ENCODE results near the gene AVP.

GRCh38 chr20:3094848-3095629 is 10.5 kb upstream of the AVP start:
- TF ChIP-seq, protein P1, sequence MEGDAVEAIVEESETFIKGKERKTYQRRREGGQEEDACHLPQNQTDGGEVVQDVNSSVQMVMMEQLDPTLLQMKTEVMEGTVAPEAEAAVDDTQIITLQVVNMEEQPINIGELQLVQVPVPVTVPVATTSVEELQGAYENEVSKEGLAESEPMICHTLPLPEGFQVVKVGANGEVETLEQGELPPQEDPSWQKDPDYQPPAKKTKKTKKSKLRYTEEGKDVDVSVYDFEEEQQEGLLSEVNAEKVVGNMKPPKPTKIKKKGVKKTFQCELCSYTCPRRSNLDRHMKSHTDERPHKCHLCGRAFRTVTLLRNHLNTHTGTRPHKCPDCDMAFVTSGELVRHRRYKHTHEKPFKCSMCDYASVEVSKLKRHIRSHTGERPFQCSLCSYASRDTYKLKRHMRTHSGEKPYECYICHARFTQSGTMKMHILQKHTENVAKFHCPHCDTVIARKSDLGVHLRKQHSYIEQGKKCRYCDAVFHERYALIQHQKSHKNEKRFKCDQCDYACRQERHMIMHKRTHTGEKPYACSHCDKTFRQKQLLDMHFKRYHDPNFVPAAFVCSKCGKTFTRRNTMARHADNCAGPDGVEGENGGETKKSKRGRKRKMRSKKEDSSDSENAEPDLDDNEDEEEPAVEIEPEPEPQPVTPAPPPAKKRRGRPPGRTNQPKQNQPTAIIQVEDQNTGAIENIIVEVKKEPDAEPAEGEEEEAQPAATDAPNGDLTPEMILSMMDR (IDR thresholded peaks at IDR 0.05; ENCODE audit: insufficient read depth, low read length, poor library complexity, severe bottlenecking), result no peak
- no peak for TF ChIP-seq EZH2phosphoT487 (conservative IDR thresholded peaks at IDR 0.05; ENCODE audit: low read length)

Data from SU-DHL-6 (cell line).